Measurements from ENCODE around the gene PER2. TPM values are rescaled to one million over a fixed set of nuclear protein-coding genes. Genes with fewer than 3 reads are reported as not detected.

Gene PER2
- total RNA-seq, 1 experiment from 2014 or later, result 6.6 TPM

- TF ChIP-seq AFF4 (CRISPR knock-in tag; IDR thresholded peaks at IDR 0.05; ENCODE audit: borderline replicate concordance), result no peak
- no peak for TF ChIP-seq SMAD3 (CRISPR knock-in tag; IDR thresholded peaks at IDR 0.05; ENCODE audit: borderline replicate concordance)
Observed at GRCh38 chr2:238278626-238279323, 9.6 kb downstream of the PER2 start (continued).

- POLR2A ChIA-PET, result interaction anchor here (0.6 kb wide), 1 partner anchor 11 kb away, joined by 4 read pairs; the partner anchor contains the start of gene PER2
- Mint-ChIP-seq H3K27ac (peak overlapping the region; percentile 89), H3K36me3 (no peaks in the 10 kb centered on the region; the same call in none of the 2 replicates), H3K4me1 (peaks cover 4% of the 10 kb centered on the region; the same call in 1 of the 2 replicates), H3K4me3 (no peak overlapping the region), H3K27me3 (ENCODE audit: low read depth) (no peaks in the 10 kb centered on the region), H3K9me3 (no peaks in the 10 kb centered on the region)
- DNase-seq (ENCODE audit: low spot score), result peak; percentile 61
- ATAC-seq, result peak; percentile 89
- CTCF ChIA-PET, result interaction anchor here (0.8 to 7.0 kb wide), 20 partner anchors 8 to 354 kb away, joined by 3 to 79 read pairs (median 4); partner anchors contain the start of gene PER2
- TF ChIP-seq ZNF532 (CRISPR knock-in tag; IDR thresholded peaks at IDR 0.05; ENCODE audit: borderline replicate concordance) (no peak), ATF1 (CRISPR knock-in tag; IDR thresholded peaks at IDR 0.05) (no peak), CREB1 (CRISPR knock-in tag; IDR thresholded peaks at IDR 0.05) (no peak), AR (CRISPR knock-in tag; IDR thresholded peaks at IDR 0.05) (no peak), NFATC4 (CRISPR knock-in tag; IDR thresholded peaks at IDR 0.05) (no peak), CTCF (IDR thresholded peaks at IDR 0.05) (no peak; the same call in 1 of the 2 replicates), USF1 (CRISPR knock-in tag; IDR thresholded peaks at IDR 0.05) (no peak), ZBTB43 (CRISPR knock-in tag; IDR thresholded peaks at IDR 0.05) (no peak), ZNF232 (CRISPR knock-in tag; IDR thresholded peaks at IDR 0.05) (no peak), HMGXB4 (CRISPR knock-in tag; IDR thresholded peaks at IDR 0.05) (no peak), ELF4 (CRISPR knock-in tag; IDR thresholded peaks at IDR 0.05; ENCODE audit: low read depth) (no peak), FOXK1 (CRISPR knock-in tag; IDR thresholded peaks at IDR 0.05) (no peak), EMX1 (CRISPR knock-in tag; IDR thresholded peaks at IDR 0.05) (no peak), SP1 (CRISPR knock-in tag; conservative IDR thresholded peaks at IDR 0.05) (no peak), GRHL2 (CRISPR knock-in tag; IDR thresholded peaks at IDR 0.05; ENCODE audit: insufficient replicate concordance, severe bottlenecking) (no peak), ESRRA (CRISPR knock-in tag; IDR thresholded peaks at IDR 0.05; ENCODE audit: borderline replicate concordance) (no peak)
Observed at GRCh38 chr2:238277695-238278094, 10.7 kb downstream of the PER2 start.
